Fibroblast of upper back skin (primary cell): ENCODE results near the gene ZBTB34.

Source experiments
- DNase-seq: peaks from one replicate; pipeline ENCODE4 v3.0.0-alpha.2; 2013

ZBTB34 gene

GRCh38 chr9:126844085-126844484 is 16.4 kb upstream of the ZBTB34 start:
- peak; percentile 62 for DNase-seq

DNA sequence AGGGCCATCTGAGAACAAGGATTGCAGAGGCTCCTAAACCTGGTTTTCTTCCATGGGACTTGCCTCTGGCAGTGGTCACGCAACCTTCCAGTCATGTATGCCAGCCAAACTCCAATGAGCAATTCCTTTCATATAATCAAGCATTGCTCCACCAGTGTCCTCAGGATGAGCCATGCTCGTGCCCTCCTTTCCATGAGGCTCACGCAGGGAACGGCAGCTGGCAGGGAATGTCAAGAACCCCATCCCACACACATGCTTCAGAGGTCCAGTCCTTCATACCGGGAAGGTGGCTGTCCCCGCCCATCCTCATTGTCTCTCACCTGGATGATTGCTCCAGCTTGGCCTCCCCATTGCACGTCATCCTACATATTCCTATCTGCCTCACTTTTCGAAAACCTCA is 13.4 kb upstream of the ZBTB34 start:
- no peak for DNase-seq

GRCh38 chr9:126849591-126850225 is 10.7 kb upstream of the ZBTB34 start:
- no peak for DNase-seq

DNA sequence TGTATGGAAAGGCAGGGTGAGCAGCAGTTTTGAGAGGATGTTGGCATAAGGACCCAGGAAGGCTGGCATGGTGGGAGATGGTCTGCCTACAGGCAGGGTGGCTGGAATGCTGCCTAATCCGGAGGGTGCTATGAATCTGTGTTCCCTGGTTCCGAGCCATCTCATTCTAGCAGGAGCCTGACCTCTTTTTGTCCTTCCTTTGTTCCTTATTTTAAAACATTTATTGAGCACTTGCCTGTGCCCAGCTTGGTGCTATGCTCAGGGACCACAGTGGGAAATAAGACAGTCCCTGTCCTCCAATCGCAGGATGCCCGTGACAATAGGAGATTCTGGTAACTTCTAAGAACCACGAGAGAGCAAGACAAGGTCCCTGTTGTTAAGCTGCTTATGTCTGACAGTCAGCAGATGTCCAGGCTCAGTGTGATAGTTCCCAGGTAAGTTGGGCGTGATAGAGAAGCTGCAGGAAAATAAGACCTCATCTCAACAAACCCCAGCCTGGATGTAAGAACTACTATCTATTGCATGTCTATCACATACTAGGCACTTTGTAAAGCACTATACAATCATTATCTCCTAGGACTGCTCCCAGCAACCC is 9.1 kb upstream of the ZBTB34 start:
- DNase-seq, result no peak

DNA sequence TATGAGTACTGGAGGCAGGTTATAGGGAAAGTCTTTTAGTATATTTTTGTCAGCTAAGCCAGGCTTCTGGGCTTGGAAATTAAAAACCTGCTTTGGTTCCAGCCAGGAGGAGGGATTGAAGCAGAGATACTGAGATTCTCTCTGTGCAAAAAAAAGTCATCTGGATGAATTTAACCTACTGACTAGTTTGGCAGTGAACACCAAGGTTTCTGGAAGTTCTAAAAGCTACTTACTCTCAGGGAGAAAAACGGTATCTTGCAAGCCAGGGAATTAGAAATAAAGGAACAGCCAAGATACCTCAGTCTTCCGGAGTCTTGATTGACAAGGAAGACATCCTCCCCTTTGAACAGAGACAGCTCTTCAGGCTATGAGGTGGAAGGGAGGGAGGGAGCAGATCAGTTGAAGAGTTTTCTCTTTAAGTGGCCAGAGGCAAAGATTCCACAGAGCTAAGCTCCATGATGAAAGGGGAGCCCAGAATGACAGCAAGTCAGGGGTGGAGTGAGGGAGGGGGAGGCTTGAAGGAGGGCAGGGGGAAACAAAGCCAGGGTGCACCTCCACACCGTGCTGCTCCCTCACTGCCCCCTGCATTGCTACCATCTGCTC is 8.3 kb upstream of the ZBTB34 start:
- DNase-seq, result no peak

DNA sequence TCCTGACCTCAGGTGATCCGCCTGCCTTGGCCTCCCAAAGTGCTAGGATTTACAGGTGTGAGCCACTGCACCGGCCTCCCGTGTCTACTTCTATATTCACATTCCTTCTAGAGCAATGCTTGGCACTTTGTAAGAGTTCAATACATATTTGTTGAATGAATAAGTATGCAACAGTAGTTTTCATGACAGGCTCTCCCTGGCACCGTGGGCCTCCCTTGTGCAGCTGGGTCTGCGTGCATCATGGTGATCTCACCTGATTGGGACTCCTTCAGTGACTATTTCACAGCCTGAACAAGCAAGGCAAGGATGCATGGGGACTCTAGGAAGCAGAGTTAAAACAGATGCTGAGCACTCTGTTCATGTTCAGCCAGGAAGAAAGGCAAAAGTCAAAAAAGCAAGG is 6.8 kb upstream of the ZBTB34 start:
- peak; percentile 49 for DNase-seq

GRCh38 chr9:126854734-126855133 is 5.7 kb upstream of the ZBTB34 start:
- no peak for DNase-seq

- no peak for DNase-seq
Measured at GRCh38 chr9:126856326-126856877, 4.0 kb upstream of the ZBTB34 start.

DNA sequence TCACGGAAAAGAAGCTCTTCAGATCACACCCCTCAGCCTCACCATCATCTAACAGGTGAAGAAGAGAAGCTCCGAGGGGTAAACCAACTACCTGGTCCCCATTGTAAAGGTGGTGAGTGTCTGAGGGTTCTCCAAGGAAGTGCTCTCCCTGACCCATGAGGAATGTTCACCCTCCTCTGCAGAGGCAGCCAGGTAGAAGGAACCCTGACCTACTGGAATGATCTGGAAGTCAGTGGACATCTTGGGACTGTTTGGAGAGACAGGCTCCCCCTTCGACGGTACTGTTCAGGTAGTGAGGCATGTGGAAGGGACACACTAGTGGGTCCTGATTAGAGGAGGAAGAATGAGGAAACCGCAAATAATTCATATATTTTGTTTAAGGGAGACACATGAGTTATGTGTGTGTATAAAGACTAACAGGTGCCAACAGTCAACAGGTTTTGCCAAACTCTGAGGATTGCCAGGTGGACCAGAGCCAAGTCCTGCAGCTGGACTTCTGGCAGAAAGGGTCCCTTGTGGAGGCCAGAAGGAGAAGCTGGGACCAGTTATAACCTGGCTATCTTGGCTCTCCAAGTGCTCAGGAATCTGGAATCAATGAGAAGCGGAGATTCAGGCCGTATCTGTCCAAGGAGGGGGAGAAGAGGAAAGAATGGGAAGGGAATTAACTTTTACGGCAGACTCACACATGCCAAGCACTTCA is 3.0 kb upstream of the ZBTB34 start:
- DNase-seq, result peak; percentile 11

DNA sequence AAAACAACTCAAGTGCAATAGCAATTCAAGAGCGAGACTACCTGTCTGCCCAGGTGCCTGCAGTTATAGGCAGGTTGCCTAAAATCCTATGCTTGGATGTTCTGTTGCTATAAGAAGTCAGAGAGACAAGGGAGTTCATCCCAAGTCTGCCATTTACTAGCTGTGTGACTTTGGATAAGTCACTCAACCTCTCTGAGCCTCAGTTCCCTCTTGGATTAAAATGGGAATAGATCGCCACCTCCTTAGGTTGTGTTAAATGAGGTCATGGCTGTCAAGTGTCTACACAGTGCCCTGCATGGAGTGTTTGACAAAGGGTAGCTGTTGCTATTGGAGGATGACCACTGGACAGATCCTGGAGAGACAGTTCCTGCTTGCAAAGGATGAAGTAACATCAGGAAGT is 1.3 kb upstream of the ZBTB34 start:
- no peak for DNase-seq

- DNase-seq, result no peak
Measured at GRCh38 chr9:126860757-126861466, 473 bp downstream of the ZBTB34 start.

- DNase-seq, result peak; percentile 43
Measured at GRCh38 chr9:126861707-126862103, 1.3 kb downstream of the ZBTB34 start.

GRCh38 chr9:126862104-126862761 is 1.8 kb downstream of the ZBTB34 start:
- no peak for DNase-seq

DNA sequence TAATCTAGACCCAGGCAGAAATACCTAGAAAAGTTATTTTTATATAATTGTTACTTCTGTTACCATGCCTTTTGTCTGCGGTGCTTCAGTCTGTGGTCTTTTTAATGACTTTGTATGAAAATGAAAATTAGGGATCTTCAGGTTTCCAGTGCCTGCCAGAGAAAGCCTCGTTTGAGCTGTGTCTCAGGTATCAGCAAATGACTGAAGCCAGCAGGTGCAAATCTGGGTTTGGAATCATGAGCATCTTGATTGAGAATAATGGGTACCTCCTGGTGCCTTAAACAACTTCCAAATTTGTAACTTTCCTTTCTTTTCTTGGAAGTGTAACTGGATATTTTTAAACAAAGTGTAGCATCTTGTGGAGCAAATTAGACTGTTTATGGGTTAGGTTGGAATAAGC is 4.3 kb downstream of the ZBTB34 start:
- DNase-seq, result no peak

GRCh38 chr9:126869368-126869767 is 8.9 kb downstream of the ZBTB34 start:
- DNase-seq, result no peak

DNA sequence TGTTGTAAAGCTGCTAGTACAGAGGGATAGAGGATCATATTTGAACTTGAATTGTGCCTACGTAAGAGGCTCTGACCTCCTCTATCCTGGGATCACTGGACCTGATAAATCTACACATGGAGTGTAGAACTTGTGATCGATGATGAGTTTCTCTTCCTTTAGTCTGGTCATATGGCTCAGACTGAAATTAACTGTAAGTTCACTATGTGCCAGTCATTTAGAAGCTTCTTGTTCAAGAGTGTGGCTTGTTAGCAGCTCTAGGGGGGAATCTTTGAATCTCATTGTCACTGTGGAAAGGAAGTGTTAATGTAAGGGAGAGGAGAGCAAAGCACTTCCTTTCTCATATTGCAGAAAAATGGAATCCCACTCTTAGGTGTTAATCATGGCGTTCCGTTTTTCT is 12.1 kb downstream of the ZBTB34 start:
- no peak for DNase-seq

GRCh38 chr9:126874546-126875314 is 14.3 kb downstream of the ZBTB34 start:
- DNase-seq, result peak; percentile 22

DNA sequence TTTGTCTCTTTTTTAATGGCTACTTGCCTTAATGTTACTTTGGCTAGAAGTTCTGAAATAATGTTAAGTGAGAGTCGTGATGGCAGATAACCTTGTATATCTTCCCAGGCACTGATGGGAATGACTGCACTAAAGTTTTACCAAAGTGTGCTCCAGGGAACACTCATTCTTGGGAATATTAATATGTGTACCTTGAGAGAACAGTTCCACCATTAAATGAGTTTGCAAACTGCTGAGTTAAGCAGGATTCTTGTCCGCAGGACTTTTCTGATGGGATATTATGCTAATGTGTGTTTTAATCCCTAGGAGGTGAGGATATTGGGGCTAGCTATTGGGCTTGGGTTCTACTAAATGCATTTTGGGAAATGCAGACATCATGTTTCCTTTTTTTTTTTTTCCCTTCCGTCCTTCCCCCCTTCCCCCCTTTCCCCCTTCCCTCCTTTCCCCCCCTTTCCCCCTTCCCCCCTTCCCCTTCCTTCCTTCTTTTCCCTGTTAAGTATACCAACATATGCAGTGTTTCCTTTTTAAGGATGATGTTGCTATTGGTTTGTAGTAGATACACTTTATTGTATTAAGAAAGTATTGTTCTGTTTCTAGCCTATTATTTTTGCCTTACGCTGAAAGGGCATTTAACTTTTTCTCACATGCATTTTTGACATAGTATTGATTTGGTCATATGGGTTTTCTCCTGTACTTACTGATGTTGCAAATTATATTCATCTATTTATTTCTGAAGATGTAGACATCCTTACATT is 15.5 kb downstream of the ZBTB34 start:
- DNase-seq, result no peak

DNA sequence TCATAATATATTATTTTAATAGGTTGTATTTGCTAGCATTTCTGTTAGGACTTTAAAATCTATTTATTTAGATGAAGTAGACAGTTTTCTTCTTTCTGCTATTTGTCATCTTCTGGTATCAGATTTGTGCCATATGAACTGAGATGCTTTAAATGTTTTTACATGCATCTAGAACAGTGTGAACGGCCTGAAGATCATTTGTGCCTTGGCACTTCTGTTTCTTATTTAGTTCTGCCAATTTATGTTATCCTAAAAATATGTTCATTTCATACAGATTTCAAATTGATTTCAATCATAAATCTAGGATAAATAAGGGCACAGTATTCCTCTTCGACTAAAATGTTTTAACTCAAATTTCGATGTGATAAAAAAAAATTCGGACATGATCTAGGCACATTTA is 16.1 kb downstream of the ZBTB34 start:
- no peak for DNase-seq

DNA sequence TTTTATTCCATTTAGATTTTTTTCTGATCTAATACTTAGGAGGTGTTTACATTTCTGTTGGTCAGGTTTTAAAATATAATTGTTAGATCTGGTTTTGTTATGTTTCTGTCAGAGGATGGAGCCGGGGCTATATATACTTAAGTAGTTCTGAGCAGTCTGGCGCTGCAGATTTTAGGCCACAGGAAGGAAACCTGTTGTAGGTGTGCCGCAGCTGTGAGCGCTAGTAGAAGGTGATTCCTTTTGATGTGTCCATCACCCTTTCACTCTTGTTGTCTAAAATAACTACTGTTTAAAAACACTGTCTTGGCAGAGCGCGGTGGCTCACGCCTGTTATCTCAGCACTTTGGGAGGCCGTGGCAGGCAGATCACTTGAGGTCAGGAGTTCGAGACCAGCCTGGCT is 17.0 kb downstream of the ZBTB34 start:
- DNase-seq, result no peak

DNA sequence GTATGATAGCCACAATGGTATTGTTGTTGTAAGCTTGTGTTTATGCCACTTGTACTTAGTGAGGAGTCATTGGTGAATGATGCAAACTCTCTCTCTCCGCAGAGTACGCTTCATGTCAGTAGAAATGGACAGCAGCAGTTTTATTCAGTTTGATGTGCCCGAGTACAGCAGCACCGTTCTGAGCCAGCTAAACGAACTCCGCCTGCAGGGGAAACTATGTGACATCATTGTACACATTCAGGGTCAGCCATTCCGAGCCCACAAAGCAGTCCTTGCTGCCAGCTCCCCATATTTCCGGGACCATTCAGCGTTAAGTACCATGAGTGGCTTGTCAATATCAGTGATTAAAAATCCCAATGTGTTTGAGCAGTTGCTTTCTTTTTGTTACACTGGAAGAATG is 18.8 kb downstream of the ZBTB34 start:
- DNase-seq, result no peak
